Measurements from ENCODE around the gene PTMS. TPM values are rescaled to one million over a fixed set of nuclear protein-coding genes. Genes with fewer than 3 reads are reported as not detected.

The PTMS gene
- total and polyA plus RNA-seq, 9 of the 15 experiments (the other 6 are each of a cell fraction or from before 2014, with no cell fraction given), result 5.1 to 287 (median 78.5) TPM

GRCh38 chr12:6764011-6764828 is 1.9 kb upstream of the PTMS start (continued):
- peak; percentile 58 for TF ChIP-seq NFYB (IDR thresholded peaks at IDR 0.05; ENCODE audit: extremely low read depth, insufficient read length)
- TF ChIP-seq CREM (IDR thresholded peaks at IDR 0.05; ENCODE audit: low read depth), result no peak; the same call in 1 of the 2 replicates
- TF ChIP-seq ZNF778 (CRISPR knock-in tag; IDR thresholded peaks at IDR 0.05), result no peak
- peak in 1 of 2 experiments; percentile 59; a peak in 2 of 4 replicates for TF ChIP-seq HDAC1 (IDR thresholded peaks at IDR 0.05)
- TF ChIP-seq RFX5 (IDR thresholded peaks at IDR 0.05; ENCODE audit: low read depth, low read length), result peak; percentile 98
- TF ChIP-seq HMG20B (CRISPR knock-in tag; IDR thresholded peaks at IDR 0.05), result no peak
- TF ChIP-seq SRF (CRISPR knock-in tag; IDR thresholded peaks at IDR 0.05), result peak; percentile 98 to 100
- no peak for TF ChIP-seq PML (IDR thresholded peaks at IDR 0.05; ENCODE audit: low read length)
- TF ChIP-seq CBX5 (IDR thresholded peaks at IDR 0.05; ENCODE audit: borderline replicate concordance, low read depth), result no peak
- no peak for TF ChIP-seq ZMIZ1 (IDR thresholded peaks at IDR 0.05; ENCODE audit: low read depth in 2 of 2, low read length in 2 of 2)
- TF ChIP-seq, protein P1, sequence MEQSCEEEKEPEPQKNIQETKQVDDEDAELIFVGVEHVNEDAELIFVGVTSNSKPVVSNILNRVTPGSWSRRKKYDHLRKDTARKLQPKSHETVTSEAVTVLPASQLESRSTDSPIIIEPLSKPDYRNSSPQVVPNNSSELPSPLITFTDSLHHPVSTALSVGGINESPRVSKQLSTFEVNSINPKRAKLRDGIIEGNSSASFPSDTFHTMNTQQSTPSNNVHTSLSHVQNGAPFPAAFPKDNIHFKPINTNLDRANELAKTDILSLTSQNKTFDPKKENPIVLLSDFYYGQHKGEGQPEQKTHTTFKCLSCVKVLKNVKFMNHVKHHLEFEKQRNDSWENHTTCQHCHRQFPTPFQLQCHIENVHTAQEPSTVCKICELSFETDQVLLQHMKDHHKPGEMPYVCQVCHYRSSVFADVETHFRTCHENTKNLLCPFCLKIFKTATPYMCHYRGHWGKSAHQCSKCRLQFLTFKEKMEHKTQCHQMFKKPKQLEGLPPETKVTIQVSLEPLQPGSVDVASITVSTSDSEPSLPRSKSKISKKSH (CRISPR knock-in tag; IDR thresholded peaks at IDR 0.05), result no peak
- no peak for TF ChIP-seq MTA2 (IDR thresholded peaks at IDR 0.05; ENCODE audit: low read depth)
- TF ChIP-seq ZNF766 (CRISPR knock-in tag; conservative IDR thresholded peaks at IDR 0.05), result no peak
- no peak for TF ChIP-seq MEF2A (IDR thresholded peaks at IDR 0.05; ENCODE audit: control insufficient read depth, low read depth, low read length)
- TF ChIP-seq STAT5B (CRISPR knock-in tag; IDR thresholded peaks at IDR 0.05), result no peak
- TF ChIP-seq ZNF507 (tag; conservative IDR thresholded peaks at IDR 0.05), result no peak
- TF ChIP-seq, protein P2, sequence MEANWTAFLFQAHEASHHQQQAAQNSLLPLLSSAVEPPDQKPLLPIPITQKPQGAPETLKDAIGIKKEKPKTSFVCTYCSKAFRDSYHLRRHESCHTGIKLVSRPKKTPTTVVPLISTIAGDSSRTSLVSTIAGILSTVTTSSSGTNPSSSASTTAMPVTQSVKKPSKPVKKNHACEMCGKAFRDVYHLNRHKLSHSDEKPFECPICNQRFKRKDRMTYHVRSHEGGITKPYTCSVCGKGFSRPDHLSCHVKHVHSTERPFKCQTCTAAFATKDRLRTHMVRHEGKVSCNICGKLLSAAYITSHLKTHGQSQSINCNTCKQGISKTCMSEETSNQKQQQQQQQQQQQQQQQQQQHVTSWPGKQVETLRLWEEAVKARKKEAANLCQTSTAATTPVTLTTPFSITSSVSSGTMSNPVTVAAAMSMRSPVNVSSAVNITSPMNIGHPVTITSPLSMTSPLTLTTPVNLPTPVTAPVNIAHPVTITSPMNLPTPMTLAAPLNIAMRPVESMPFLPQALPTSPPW (CRISPR knock-in tag; IDR thresholded peaks at IDR 0.05), result peak; percentile 89
- TF ChIP-seq ZBTB34 (CRISPR knock-in tag; IDR thresholded peaks at IDR 0.05), result no peak
- no peak for TF ChIP-seq KDM4B (IDR thresholded peaks at IDR 0.05; ENCODE audit: borderline replicate concordance in 2 of 2, low read depth in 1 of 2)
- TF ChIP-seq SRSF1 (IDR thresholded peaks at IDR 0.05; ENCODE audit: low read depth, low read length), result no peak
- TF ChIP-seq DACH1 (IDR thresholded peaks at IDR 0.05; ENCODE audit: partially characterized antibody), result no peak

Data from K562 (cell line).